Measurements from ENCODE around the gene TNIP1.

Gene TNIP1

DNA sequence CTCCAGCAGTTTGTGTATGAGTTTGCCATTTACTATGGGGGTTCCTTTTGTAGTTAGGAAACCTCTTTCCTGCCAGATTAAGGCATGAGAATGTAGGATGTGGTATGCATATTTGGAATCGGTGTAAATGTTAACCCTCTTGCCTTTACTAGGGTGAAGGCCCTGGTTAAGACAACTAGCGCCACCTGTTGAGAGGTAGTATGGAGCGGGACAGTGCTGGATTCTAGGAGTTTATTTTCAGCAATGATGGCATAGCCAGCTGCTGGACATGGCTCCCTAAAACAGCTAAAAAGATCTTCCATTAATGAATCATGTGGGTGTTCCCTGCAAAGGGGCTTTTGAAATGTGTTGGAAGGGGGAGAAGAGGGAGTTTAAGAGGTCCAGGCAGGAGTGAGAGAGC lies 91.1 kb downstream of the TNIP1 start:
- DNase-seq: no peak

DNA sequence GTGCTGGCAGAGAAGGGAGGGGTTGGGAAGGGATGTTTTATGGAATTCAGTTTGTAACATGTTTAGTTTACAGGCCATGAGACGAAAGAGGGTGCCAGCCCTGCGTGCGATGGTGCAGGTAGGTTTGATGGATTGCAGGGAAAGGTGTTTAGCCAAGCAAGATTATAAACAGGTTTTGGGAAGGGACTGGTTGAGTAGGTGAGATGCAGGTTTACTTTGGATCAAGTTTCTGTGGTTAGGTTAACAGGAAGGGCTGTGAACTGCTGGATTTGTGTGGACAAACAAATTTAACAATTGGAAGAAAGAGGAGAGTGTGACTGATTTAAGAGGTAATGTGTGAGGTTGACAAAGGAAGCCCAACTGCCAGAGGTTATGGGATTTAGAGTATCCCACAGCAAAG lies 93.1 kb downstream of the TNIP1 start:
- DNase-seq: no peak

Data from NK-92 treated with Interleukin-12 subunit alpha and Interleukin-12 subunit beta, amount 100 ng/mL, for 24 hours (cell line).